ENCODE results near the gene NCAN. TPM values are rescaled to one million over a fixed set of nuclear protein-coding genes. Genes with fewer than 3 reads are reported as not detected.

NCAN gene
- total and polyA plus RNA-seq, 2 of the 13 experiments (the other 11 are each of a cell fraction or from before 2014, with no cell fraction given) = not detected

- no peak; the same call in 1 of the 2 replicates for TF ChIP-seq ZNF224 (CRISPR knock-in tag; IDR thresholded peaks at IDR 0.05)
- TF ChIP-seq ZNF326 (CRISPR knock-in tag; IDR thresholded peaks at IDR 0.05; ENCODE audit: borderline replicate concordance) = no peak
- peak; percentile 74; the same call in 1 of the 2 replicates for TF ChIP-seq DZIP1 (CRISPR knock-in tag; IDR thresholded peaks at IDR 0.05)
- peak; percentile 63; the same call in 1 of the 2 replicates for TF ChIP-seq AKAP8 (CRISPR knock-in tag; IDR thresholded peaks at IDR 0.05)
- TF ChIP-seq ZNF550 (CRISPR knock-in tag; IDR thresholded peaks at IDR 0.05; ENCODE audit: borderline replicate concordance) = no peak
- peak; percentile 38; the same call in 1 of the 2 replicates for TF ChIP-seq NR2F2 (IDR thresholded peaks at IDR 0.05; ENCODE audit: borderline replicate concordance, low read depth)
- TF ChIP-seq BCL6 (CRISPR knock-in tag; IDR thresholded peaks at IDR 0.05) = peak; percentile 9; the same call in 1 of the 2 replicates
- TF ChIP-seq ZNF510 (CRISPR knock-in tag; IDR thresholded peaks at IDR 0.05; ENCODE audit: low read depth) = no peak
- no peak; the same call in 1 of the 2 replicates for TF ChIP-seq ZBTB4 (CRISPR knock-in tag; IDR thresholded peaks at IDR 0.05; ENCODE audit: borderline replicate concordance)
- no peak for TF ChIP-seq CREBL2 (CRISPR knock-in tag; IDR thresholded peaks at IDR 0.05; ENCODE audit: borderline replicate concordance)
- no peak for TF ChIP-seq MTA3 (CRISPR knock-in tag; IDR thresholded peaks at IDR 0.05)
- TF ChIP-seq ZNF792 (CRISPR knock-in tag; IDR thresholded peaks at IDR 0.05) = peak; percentile 80
- peak; percentile 36 for TF ChIP-seq SOX5 (CRISPR knock-in tag; IDR thresholded peaks at IDR 0.05; ENCODE audit: borderline replicate concordance)
- 0 out of 2 replicates have a peak, but pooled peaks have one; percentile 29 for TF ChIP-seq CTCF (CRISPR knock-in tag; IDR thresholded peaks at IDR 0.05)
- TF ChIP-seq ZNF572 (CRISPR knock-in tag; IDR thresholded peaks at IDR 0.05) = peak; percentile 97
- TF ChIP-seq MXD4 (CRISPR knock-in tag; IDR thresholded peaks at IDR 0.05) = peak; percentile 73
- no peak for TF ChIP-seq ZNF713 (CRISPR knock-in tag; IDR thresholded peaks at IDR 0.05)
- TF ChIP-seq RNF2 (conservative IDR thresholded peaks at IDR 0.05; ENCODE audit: low read depth) = no peak
- TF ChIP-seq SP1 (IDR thresholded peaks at IDR 0.05) = no peak
- TF ChIP-seq SP1 (CRISPR knock-in tag; IDR thresholded peaks at IDR 0.05) = peak; percentile 81
- no peak for TF ChIP-seq NR1H2 (CRISPR knock-in tag; IDR thresholded peaks at IDR 0.05; ENCODE audit: borderline replicate concordance, low read depth)
- no peak for TF ChIP-seq ZNF775 (CRISPR knock-in tag; IDR thresholded peaks at IDR 0.05; ENCODE audit: borderline replicate concordance)
- TF ChIP-seq NRL (CRISPR knock-in tag; IDR thresholded peaks at IDR 0.05; ENCODE audit: borderline replicate concordance) = peak; percentile 85; the same call in 1 of the 2 replicates
Measured at GRCh38 chr19:19192078-19192882, 19.5 kb upstream of the NCAN start, which contains the start of the genes BORCS8 and RFXANK (continued).

Measured in HepG2 (cell line).